PC-3 (cell line): ENCODE results near the gene GATA3. TPM values are rescaled to one million over a fixed set of nuclear protein-coding genes. Genes with fewer than 3 reads are reported as not detected.

Experiments
- ATAC-seq: fragments of 200-7000 bp; cut with Tn5 transposase; 2 replicates; pipeline ENCODE4 v1.9.1; 2020; ENCODE audit warnings: mild to moderate bottlenecking, moderate library complexity
- BruUV-seq: library from RNA; stranded (reverse); fragments of 400-500 nt; replicated peaks from 2 replicates; lab custom pipeline; 2021; lab: Mats Ljungman, UMichigan
- CTCF ChIA-PET: fragments of 300-600 bp; sonication (Branson Sonifier 250); formaldehyde crosslinking; loops from one replicate; lab custom pipeline; 2022; ENCODE audit warnings: antibody characterized with exemption; lab: Charles Lee
- POLR2A ChIA-PET: fragments of 300-600 bp; sonication (Branson Sonifier 250); formaldehyde crosslinking; loops from one replicate; lab custom pipeline; 2022; ENCODE audit warnings: antibody characterized with exemption; ENCODE audit not compliant: unreplicated experiment; lab: Charles Lee
- DNase-seq: peaks from one replicate; pipeline ENCODE4 v3.0.0-alpha.2; 2015
- H2AFZ ChIP-seq: fragments of 300-600 bp; sonication (generic); 2 replicates; pipeline ENCODE4 v1.6.0; 2016; ENCODE audit warnings: antibody characterized with exemption, low read length
- H3F3A ChIP-seq: fragments of 300-600 bp; sonication (generic); one replicate; pipeline ENCODE4 v1.6.0; 2017; ENCODE audit warnings: antibody characterized with exemption, low read length, control low read depth, mild to moderate bottlenecking; ENCODE audit not compliant: unreplicated experiment
- H3K27ac ChIP-seq: fragments of 300-600 bp; sonication (generic); 2 replicates; pipeline ENCODE4 v1.5.1; 2016; ENCODE audit warnings: mild to moderate bottlenecking, low read length
- H3K27me3 ChIP-seq: fragments of 300-600 bp; sonication (generic); 2 replicates; pipeline ENCODE4 v1.6.1; 2016; ENCODE audit warnings: low read length, mixed read lengths
- H3K36me3 ChIP-seq: fragments of 300-600 bp; sonication (generic); 2 replicates; pipeline ENCODE4 v1.6.1; 2016; ENCODE audit warnings: low read depth, mixed run types, low read length, mixed read lengths
- H3K4me1 ChIP-seq: fragments of 300-600 bp; sonication (generic); 2 replicates; pipeline ENCODE4 v1.5.1; 2016; ENCODE audit warnings: low read length; ENCODE audit not compliant: insufficient read depth
- H3K4me2 ChIP-seq: fragments of 300-600 bp; sonication (generic); 2 replicates; pipeline ENCODE4 v1.6.0; 2016; ENCODE audit warnings: low read length
- H3K4me3 ChIP-seq: fragments of 300-600 bp; sonication (generic); 2 replicates; pipeline ENCODE4 v1.5.1; 2016; ENCODE audit warnings: mild to moderate bottlenecking, low read length, mixed read lengths
- H3K79me2 ChIP-seq: fragments of 300-600 bp; sonication (generic); 2 replicates; pipeline ENCODE4 v1.6.1; 2017; ENCODE audit warnings: low read length, mixed read lengths
- H3K9ac ChIP-seq: fragments of 300-600 bp; sonication (generic); 2 replicates; pipeline ENCODE4 v1.6.0; 2016; ENCODE audit warnings: mild to moderate bottlenecking, low read length
- H3K9me2 ChIP-seq: fragments of 300-600 bp; sonication (generic); replicated peaks from 2 replicates; pipeline ENCODE4 v1.6.1; 2016; ENCODE audit warnings: mixed run types, low read length, mixed read lengths
- H3K9me3 ChIP-seq: fragments of 300-600 bp; sonication (generic); 2 replicates; pipeline ENCODE4 v1.6.1; 2016; ENCODE audit warnings: low read length, mixed read lengths
- H4K20me1 ChIP-seq: fragments of 300-600 bp; sonication (generic); 2 replicates; pipeline ENCODE4 v1.6.1; 2016; ENCODE audit warnings: low read length, mixed read lengths
- EZH2 ChIP-seq: fragments of 300-600 bp; sonication (generic); IDR thresholded peaks from one replicate; pipeline ENCODE4 v1.6.1; 2017; ENCODE audit warnings: antibody characterized with exemption, mild to moderate bottlenecking, low read length; ENCODE audit not compliant: unreplicated experiment
- EZH2phosphoT487 ChIP-seq: fragments of 300-600 bp; sonication (generic); IDR thresholded peaks from 2 replicates; pipeline ENCODE4 v1.6.1; 2018; ENCODE audit warnings: mild to moderate bottlenecking, antibody characterized with exemption, low read length, borderline replicate concordance
- intact Hi-C: fragments of 100-400 bp; cut with micrococcal nuclease; formaldehyde crosslinking; loops from 2 replicates; pipeline ENCODE4 v1.9.0; 2023
- total RNA-seq: library from RNA; depleted of rRNA; stranded (reverse); fragments of >200 nt; gene quantifications from 2 replicates; pipeline ENCODE4 v1.2.3, GENCODE V29; 2014
- TF ChIP-seq, protein P1 (sequence below): fragments of 300-600 bp; sonication (generic); conservative IDR thresholded peaks from 2 replicates; pipeline ENCODE4 v1.5.1; 2017; ENCODE audit warnings: antibody characterized with exemption, low read depth, mild to moderate bottlenecking, low read length

The GATA3 gene
- total RNA-seq, 1 experiment from 2014 or later: 2.6 TPM

GRCh38 chr10:8061274-8062211, 7.1 kb downstream of the GATA3 start:
- Histone ChIP-seq H3K79me2 (peaks cover 16% of the 10 kb centered on the region), H3K9me3 (no peaks in the 10 kb centered on the region), H3K36me3 (no peaks in the 10 kb centered on the region; the same call in 1 of the 2 replicates), H3K4me3 (no peak overlapping the region), H3K27ac (no peak overlapping the region), H2AFZ (no peak overlapping the region), H4K20me1 (no peaks in the 10 kb centered on the region), H3F3A (no peaks in the 10 kb centered on the region), H3K4me1 (peaks cover 13% of the 10 kb centered on the region), H3K4me2 (no peak overlapping the region), H3K9ac (no peak overlapping the region), H3K9me2 (no peaks in the 10 kb centered on the region), H3K27me3 (no peaks in the 10 kb centered on the region)
- BruUV-seq: no TSS peak
- POLR2A ChIA-PET: no interaction called here
- DNase-seq (no peak), ATAC-seq (no peak)
- intact Hi-C loops: no loop called here
- TF ChIP-seq EZH2phosphoT487 (no peak), EZH2 (no peak)
- TF ChIP-seq, protein P1, sequence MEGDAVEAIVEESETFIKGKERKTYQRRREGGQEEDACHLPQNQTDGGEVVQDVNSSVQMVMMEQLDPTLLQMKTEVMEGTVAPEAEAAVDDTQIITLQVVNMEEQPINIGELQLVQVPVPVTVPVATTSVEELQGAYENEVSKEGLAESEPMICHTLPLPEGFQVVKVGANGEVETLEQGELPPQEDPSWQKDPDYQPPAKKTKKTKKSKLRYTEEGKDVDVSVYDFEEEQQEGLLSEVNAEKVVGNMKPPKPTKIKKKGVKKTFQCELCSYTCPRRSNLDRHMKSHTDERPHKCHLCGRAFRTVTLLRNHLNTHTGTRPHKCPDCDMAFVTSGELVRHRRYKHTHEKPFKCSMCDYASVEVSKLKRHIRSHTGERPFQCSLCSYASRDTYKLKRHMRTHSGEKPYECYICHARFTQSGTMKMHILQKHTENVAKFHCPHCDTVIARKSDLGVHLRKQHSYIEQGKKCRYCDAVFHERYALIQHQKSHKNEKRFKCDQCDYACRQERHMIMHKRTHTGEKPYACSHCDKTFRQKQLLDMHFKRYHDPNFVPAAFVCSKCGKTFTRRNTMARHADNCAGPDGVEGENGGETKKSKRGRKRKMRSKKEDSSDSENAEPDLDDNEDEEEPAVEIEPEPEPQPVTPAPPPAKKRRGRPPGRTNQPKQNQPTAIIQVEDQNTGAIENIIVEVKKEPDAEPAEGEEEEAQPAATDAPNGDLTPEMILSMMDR: no peak
- CTCF ChIA-PET: no interaction called here

DNA sequence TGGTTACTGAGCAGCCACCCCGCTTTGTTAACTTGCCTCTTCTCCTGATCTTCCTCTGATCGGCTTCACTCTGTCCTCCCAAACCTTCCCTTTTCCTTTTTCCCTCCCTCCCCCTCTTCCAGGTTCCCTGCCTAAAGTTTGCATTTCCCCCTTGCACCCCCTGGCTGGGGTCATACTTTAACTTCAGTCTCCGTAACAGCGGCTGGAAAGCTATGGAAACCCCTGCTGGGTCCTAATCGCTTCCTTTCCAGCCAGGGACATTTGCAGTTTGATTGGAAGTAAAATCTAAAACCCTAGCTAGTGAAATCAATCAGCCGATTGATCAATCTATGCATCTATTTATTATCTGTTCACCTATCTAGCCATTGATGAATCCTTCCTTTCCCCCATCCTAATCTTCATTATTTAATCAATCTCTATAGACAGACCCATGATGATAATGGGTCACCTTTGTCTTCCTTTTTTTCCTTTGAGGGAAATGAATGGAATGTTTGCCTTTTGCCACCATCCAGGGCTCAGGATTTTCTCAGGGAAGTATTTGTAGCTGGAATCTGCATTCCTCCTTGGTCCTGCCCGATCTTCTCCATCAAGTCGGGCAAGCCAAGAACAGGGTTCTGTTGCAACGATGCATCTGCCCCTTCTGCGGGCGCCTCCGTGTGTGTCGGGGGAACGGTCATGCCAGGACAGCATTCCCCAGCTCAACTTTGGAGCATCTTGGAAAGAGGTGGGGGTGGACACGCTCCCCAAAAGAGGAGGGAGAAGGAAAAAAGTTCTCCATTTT, 8.8 kb downstream of the GATA3 start:
- ATAC-seq: no peak
- ChIA-PET CTCF (no interaction called here), POLR2A (no interaction called here)
- intact Hi-C loops: no loop called here
- H3K79me2 ChIP-seq: 0 out of 2 replicates have a peak, but pooled peaks cover 4% of the 10 kb centered on the region
- no peaks in the 10 kb centered on the region for H3K9me2 ChIP-seq
- H3K27ac ChIP-seq: no peak overlapping the region
- no peak for DNase-seq
- no peak overlapping the region for H2AFZ ChIP-seq
- H3K9ac ChIP-seq: no peak overlapping the region
- H3K9me3 ChIP-seq: no peaks in the 10 kb centered on the region
- H3K36me3 ChIP-seq: no peaks in the 10 kb centered on the region; the same call in 1 of the 2 replicates
- H3F3A ChIP-seq: no peaks in the 10 kb centered on the region
- no peak overlapping the region for H3K4me2 ChIP-seq
- H3K4me1 ChIP-seq: peaks cover 13% of the 10 kb centered on the region
- TF ChIP-seq EZH2 (no peak), EZH2phosphoT487 (no peak)
- TF ChIP-seq, protein P1: no peak
- no peaks in the 10 kb centered on the region for H3K27me3 ChIP-seq
- no peak overlapping the region for H3K4me3 ChIP-seq
- no TSS peak for BruUV-seq
- H4K20me1 ChIP-seq: no peaks in the 10 kb centered on the region
